Activated CD4-positive, alpha-beta T cell treated with anti-CD3 and anti-CD28 coated beads for 24 hours (primary cell): ENCODE data around the gene NT5C3B.

Source experiments
- DNase-seq, 2 donors: peaks; one replicate each; pipeline ENCODE4 v3.0.0-alpha.2; 2020; ENCODE audit warnings: low read depth in 2 of 2

Gene NT5C3B

GRCh38 chr17:41810659-41811548 is 25.1 kb downstream of the NT5C3B start:
- DNase-seq = no peak

GRCh38 chr17:41806685-41807445 is 29.2 kb downstream of the NT5C3B start:
- DNase-seq = no peak

GRCh38 chr17:41803049-41804020 is 32.7 kb downstream of the NT5C3B start:
- DNase-seq = no peak

GRCh38 chr17:41801374-41802271 is 34.4 kb downstream of the NT5C3B start:
- DNase-seq = peak; percentile 60 to 63

GRCh38 chr17:41800601-41801373 is 35.2 kb downstream of the NT5C3B start:
- DNase-seq = no peak

- no peak for DNase-seq
Observed at GRCh38 chr17:41799366-41799765, 36.7 kb downstream of the NT5C3B start.

GRCh38 chr17:41797377-41797776 is 38.7 kb downstream of the NT5C3B start:
- DNase-seq = no peak

- DNase-seq = no peak
Observed at GRCh38 chr17:41796121-41796895, 39.7 kb downstream of the NT5C3B start.

- no peak for DNase-seq
Observed at GRCh38 chr17:41794540-41794975, 41.5 kb downstream of the NT5C3B start.

GRCh38 chr17:41793784-41794539 is 42.1 kb downstream of the NT5C3B start:
- no peak for DNase-seq

GRCh38 chr17:41792845-41793783 is 42.9 kb downstream of the NT5C3B start:
- DNase-seq = no peak

GRCh38 chr17:41787021-41787418 is 49.0 kb downstream of the NT5C3B start:
- no peak for DNase-seq

- peak; percentile 82 to 91 for DNase-seq
Observed at GRCh38 chr17:41786227-41787020, 49.6 kb downstream of the NT5C3B start, which contains the start of gene JUP. Gene JUP (minus strand): TSS chr17:41786711. CDS start chr17:41771854, 14,857 bp downstream.

- no peak for DNase-seq
Observed at GRCh38 chr17:41785859-41786226, 50.2 kb downstream of the NT5C3B start.

GRCh38 chr17:41785091-41785858 is 50.8 kb downstream of the NT5C3B start:
- no peak for DNase-seq
